Neutrophil (primary cell): Measurements from ENCODE around the gene RNASEH1.

Experiments
- H3K27ac ChIP-seq: fragments of 200-600 bp; sonication (generic); 2 replicates; pipeline ENCODE4 v1.5.1; 2016; ENCODE audit warnings: mild to moderate bottlenecking, moderate library complexity
- H3K27me3 ChIP-seq: fragments of 200-600 bp; sonication (generic); 2 replicates; pipeline ENCODE4 v1.6.0; 2016; ENCODE audit warnings: mild to moderate bottlenecking
- H3K36me3 ChIP-seq: fragments of 200-600 bp; sonication (generic); 2 replicates; pipeline ENCODE4 v1.5.1; 2017
- H3K4me1 ChIP-seq, 2 experiments: fragments of 200-600 bp in 1 of 2; sonication (generic) in 1 of 2; 1 replicate in 1 of 2; 2 replicates in 1 of 2; pipeline versions ENCODE4 v1.5.1 to v1.6.1; 2013 to 2016; ENCODE audit warnings: low read depth in 1 of 2, low read length in 1 of 2, mild to moderate bottlenecking in 1 of 2, moderate library complexity in 1 of 2; ENCODE audit not compliant: control insufficient read depth in 1 of 2, insufficient read depth in 1 of 2
- H3K4me3 ChIP-seq, 2 experiments: fragments of 200-600 bp in 1 of 2; sonication (generic) in 1 of 2; 1 replicate in 1 of 2; 2 replicates in 1 of 2; pipeline ENCODE4 v1.5.1; 2013 to 2016; ENCODE audit warnings: low read depth in 1 of 2, low read length in 1 of 2, mild to moderate bottlenecking in 1 of 2, moderate library complexity in 1 of 2
- H3K9me3 ChIP-seq: fragments of 200-600 bp; sonication (generic); 2 replicates; pipeline ENCODE4 v1.5.1; 2016
- CTCF ChIP-seq: fragments of 200-600 bp; sonication (generic); IDR thresholded peaks from 2 replicates; pipeline ENCODE4 v1.5.1; 2016; ENCODE audit warnings: antibody characterized with exemption

Gene RNASEH1

GRCh38 chr2:3598912-3599854 lies 41.0 kb upstream of the RNASEH1 start:
- Histone ChIP-seq H3K27me3 (peaks cover 18% of the 10 kb centered on the region), H3K36me3 (no peaks in the 10 kb centered on the region), H3K9me3 (no peaks in the 10 kb centered on the region), H3K4me1 (no peaks in the 10 kb centered on the region), H3K27ac (no peak overlapping the region), H3K4me3 (no peak overlapping the region)
- TF ChIP-seq CTCF: no peak

GRCh38 chr2:3598197-3598910 lies 40.2 kb upstream of the RNASEH1 start:
- Histone ChIP-seq H3K9me3 (no peaks in the 10 kb centered on the region), H3K4me3 (no peak overlapping the region), H3K36me3 (no peaks in the 10 kb centered on the region), H3K27me3 (peaks cover 23% of the 10 kb centered on the region), H3K4me1 (no peaks in the 10 kb centered on the region), H3K27ac (no peak overlapping the region)
- TF ChIP-seq CTCF: no peak

- H3K4me3 ChIP-seq: no peak overlapping the region
- peaks cover 23% of the 10 kb centered on the region for H3K27me3 ChIP-seq
- H3K36me3 ChIP-seq: no peaks in the 10 kb centered on the region
- no peaks in the 10 kb centered on the region for H3K4me1 ChIP-seq
- H3K27ac ChIP-seq: no peak overlapping the region
- TF ChIP-seq CTCF: no peak
- no peaks in the 10 kb centered on the region for H3K9me3 ChIP-seq
These were observed 39.4 kb upstream of the RNASEH1 start for GRCh38 chr2:3597567-3597966.

- Histone ChIP-seq H3K4me3 (no peak overlapping the region), H3K4me1 (no peaks in the 10 kb centered on the region), H3K36me3 (no peaks in the 10 kb centered on the region), H3K27me3 (peaks cover 23% of the 10 kb centered on the region), H3K27ac (no peak overlapping the region), H3K9me3 (no peaks in the 10 kb centered on the region)
- no peak for TF ChIP-seq CTCF
These were observed 38.8 kb upstream of the RNASEH1 start for GRCh38 chr2:3596901-3597417.

GRCh38 chr2:3595985-3596384 lies 37.9 kb upstream of the RNASEH1 start:
- Histone ChIP-seq H3K4me1 (no peaks in the 10 kb centered on the region), H3K36me3 (no peaks in the 10 kb centered on the region)
- no peak for TF ChIP-seq CTCF

More at GRCh38 chr2:3595985-3596384, 37.9 kb upstream of the RNASEH1 start:
- Histone ChIP-seq H3K27ac (no peak overlapping the region), H3K9me3 (no peaks in the 10 kb centered on the region), H3K4me3 (no peak overlapping the region), H3K27me3 (peaks cover 23% of the 10 kb centered on the region)
